Measurements from ENCODE around the gene NKAIN1.

GRCh38 chr1:31238612-31238985 lies 1.1 kb downstream of the NKAIN1 start:
- TF ChIP-seq REST (IDR thresholded peaks at IDR 0.05; ENCODE audit: borderline replicate concordance) = no peak
- no peak for TF ChIP-seq CTCF (IDR thresholded peaks at IDR 0.05; ENCODE audit: poor library complexity, severe bottlenecking)

Measured in neural cell (in vitro differentiated cells).